Fibroblast of the aortic adventitia (primary cell): ENCODE measurements around the gene AP1S3. TPM values are rescaled to one million over a fixed set of nuclear protein-coding genes. Genes with fewer than 3 reads are reported as not detected.

Experiments used
- DNase-seq: peaks from one replicate; pipeline ENCODE4 v3.0.0-alpha.2; 2010; ENCODE audit warnings: low read depth
- H3K4me3 ChIP-seq: 2 replicates; pipeline ENCODE4 v1.5.1; 2011; ENCODE audit warnings: low read depth, mild to moderate bottlenecking, control low read depth, low read length, moderate library complexity
- total RNA-seq: library from RNA; depleted of rRNA; stranded (reverse); fragments of >200 nt; gene quantifications from 2 replicates; pipeline ENCODE4 v1.2.3, GENCODE V29; 2012; ENCODE audit warnings: low replicate concordance
- TF ChIP-seq, protein P1 (sequence below): IDR thresholded peaks from 2 replicates; pipeline ENCODE4 v1.5.1; 2011; ENCODE audit warnings: mild to moderate bottlenecking, low read length, control low read depth, inconsistent platforms; ENCODE audit not compliant: insufficient read depth

Gene AP1S3
- total RNA-seq, 1 donor: 8.1 TPM

DNA sequence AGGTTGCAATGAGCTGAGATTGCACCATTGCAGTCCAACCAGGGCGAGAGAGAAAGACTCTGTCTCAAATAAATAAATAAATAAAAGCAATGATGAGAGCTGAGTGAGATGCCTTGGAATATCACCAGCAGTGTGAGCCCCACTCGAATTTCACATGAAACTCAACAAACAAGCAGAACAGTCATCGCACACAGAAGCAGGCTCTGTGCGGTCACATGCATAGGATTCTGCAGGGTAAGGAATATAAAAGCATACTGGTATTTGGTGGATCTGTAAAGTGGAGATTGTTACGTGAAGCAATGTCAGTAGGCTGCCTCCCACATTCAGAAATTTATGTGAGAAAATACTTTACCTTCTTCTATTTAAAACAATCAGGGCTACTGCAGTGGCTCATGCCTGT, 18.0 kb upstream of the AP1S3 start:
- no peak overlapping the region for H3K4me3 ChIP-seq
- peak; percentile 41 for DNase-seq
- TF ChIP-seq, protein P1, sequence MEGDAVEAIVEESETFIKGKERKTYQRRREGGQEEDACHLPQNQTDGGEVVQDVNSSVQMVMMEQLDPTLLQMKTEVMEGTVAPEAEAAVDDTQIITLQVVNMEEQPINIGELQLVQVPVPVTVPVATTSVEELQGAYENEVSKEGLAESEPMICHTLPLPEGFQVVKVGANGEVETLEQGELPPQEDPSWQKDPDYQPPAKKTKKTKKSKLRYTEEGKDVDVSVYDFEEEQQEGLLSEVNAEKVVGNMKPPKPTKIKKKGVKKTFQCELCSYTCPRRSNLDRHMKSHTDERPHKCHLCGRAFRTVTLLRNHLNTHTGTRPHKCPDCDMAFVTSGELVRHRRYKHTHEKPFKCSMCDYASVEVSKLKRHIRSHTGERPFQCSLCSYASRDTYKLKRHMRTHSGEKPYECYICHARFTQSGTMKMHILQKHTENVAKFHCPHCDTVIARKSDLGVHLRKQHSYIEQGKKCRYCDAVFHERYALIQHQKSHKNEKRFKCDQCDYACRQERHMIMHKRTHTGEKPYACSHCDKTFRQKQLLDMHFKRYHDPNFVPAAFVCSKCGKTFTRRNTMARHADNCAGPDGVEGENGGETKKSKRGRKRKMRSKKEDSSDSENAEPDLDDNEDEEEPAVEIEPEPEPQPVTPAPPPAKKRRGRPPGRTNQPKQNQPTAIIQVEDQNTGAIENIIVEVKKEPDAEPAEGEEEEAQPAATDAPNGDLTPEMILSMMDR: no peak

DNA sequence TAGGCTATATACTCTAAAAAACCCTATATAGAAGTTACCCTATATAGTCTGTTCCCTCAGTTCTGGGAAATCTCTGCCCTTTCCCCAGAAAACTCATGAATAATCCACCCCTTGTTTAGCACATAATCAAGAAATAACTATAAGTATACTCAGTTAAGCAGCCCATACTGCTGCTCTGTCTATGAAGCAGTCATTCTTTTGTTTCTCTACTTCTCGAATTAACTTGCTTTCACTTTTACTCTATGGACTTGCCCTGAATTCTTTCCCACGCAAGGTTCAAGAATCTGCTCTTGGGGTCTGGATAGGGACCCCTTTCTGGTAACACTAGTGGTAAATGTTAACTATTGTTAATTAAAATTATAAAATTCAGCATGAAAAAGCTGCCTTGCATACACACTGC, 17.4 kb upstream of the AP1S3 start:
- no peak for DNase-seq
- TF ChIP-seq, protein P1: no peak

DNA sequence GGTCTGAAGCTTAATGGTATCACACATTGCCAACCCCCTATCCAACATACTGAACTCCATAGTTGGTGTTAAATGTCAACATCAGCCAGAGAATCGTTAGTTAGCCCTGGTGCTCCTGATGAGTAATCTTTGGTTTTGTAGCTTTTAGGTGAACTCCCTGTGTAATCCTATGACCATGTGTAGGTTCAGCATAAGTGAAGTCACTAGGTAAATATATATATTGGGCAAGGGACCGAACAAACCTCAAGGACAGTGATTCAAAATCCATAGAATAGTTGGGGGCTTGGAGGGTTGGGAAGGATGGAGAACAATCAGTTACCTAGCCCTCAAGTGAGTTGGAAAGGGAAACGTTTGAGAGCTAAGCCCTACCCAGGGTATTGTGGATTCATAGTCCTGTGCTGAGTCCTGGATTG, 16.0 kb upstream of the AP1S3 start:
- TF ChIP-seq, protein P1: no peak
- DNase-seq: no peak
- H3K4me3 ChIP-seq: no peak overlapping the region

More for the DNA sequence above, 17.4 kb upstream of the AP1S3 start:
- no peak overlapping the region for H3K4me3 ChIP-seq

DNA sequence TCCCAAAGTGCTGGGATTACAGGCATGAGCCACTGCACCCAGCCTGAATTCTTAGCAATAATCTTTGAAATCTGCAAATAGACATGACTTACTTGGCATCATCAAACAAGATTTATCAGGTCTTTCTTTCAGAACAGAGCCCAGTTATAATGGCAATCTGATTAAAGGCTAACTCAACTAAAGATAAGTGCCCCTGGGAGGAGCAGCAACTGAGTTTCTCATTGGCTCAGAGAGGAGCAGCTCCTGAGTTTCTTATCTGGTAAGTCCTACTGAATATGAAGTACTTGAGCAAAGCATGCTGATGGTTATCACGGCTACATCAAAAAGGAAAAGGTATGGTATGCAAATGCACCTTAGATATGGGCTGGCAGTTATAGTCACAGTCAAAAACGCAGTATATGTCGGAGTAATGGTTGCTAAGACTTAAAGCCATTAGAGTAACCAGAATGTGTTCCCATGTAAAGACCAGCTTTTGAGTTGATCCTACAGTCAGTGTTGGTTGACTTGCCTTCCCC, 15.0 kb upstream of the AP1S3 start:
- TF ChIP-seq, protein P1: no peak
- no peak overlapping the region for H3K4me3 ChIP-seq
- no peak for DNase-seq

DNA sequence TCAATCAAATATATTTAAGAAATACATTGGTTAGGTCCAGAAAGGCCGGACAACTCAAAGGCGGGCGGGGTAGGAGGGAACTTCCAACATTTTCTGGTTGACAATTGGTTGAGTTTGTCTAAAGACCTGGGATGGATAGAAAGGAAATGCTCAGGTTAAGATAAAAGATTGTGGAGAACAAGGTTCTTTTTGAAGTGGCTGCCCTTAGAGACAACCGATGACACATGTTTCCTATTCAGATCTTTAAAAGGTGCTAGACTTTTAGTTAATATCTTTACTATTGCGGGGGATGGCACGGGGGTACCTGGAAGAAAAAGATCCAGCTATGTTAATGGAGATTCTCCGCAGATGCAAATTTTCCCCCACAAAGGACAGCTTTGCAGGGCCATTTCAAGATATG, 10.0 kb upstream of the AP1S3 start:
- no peak for DNase-seq
- TF ChIP-seq, protein P1: no peak
- no peak overlapping the region for H3K4me3 ChIP-seq

DNA sequence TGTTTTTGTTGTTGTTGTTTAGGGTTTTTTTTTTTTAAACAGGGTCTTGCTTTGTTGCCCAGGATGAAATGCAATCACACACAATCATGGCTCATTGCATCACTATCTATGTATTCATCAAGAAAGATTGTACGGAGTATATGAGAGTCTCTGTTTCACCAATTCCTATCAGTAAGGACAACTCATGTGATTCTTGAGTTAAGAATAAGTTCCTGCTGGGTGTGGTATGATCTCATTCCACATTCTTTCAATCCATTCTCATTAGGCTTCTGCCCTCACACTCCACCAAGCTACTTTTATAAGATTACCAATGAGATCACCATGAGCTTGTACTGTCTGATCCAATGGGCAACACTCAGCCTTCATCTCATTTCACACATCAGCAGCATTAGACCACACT, 9.1 kb upstream of the AP1S3 start:
- TF ChIP-seq, protein P1: no peak
- peak; percentile 89 for DNase-seq
- no peak overlapping the region for H3K4me3 ChIP-seq
